SK-N-SH (cell line): ENCODE measurements around the gene GSTO1.

Experiments
- EZH2phosphoT487 ChIP-seq: fragments of 200-600 bp; sonication (generic); IDR thresholded peaks from 2 replicates; pipeline ENCODE4 v1.6.1; 2017; ENCODE audit warnings: low read depth, mixed run types, mild to moderate bottlenecking, antibody characterized with exemption, moderate library complexity, borderline replicate concordance
- FOXM1 ChIP-seq: IDR thresholded peaks from 2 replicates; pipeline ENCODE4 v1.4.0; 2012; ENCODE audit warnings: low read depth, mild to moderate bottlenecking
- GABPA ChIP-seq: IDR thresholded peaks from 2 replicates; pipeline ENCODE4 v1.4.0; 2012; ENCODE audit warnings: low read depth, mild to moderate bottlenecking
- JUND ChIP-seq: IDR thresholded peaks from 2 replicates; pipeline ENCODE4 v1.4.0; 2012
- TAF1 ChIP-seq: IDR thresholded peaks from 2 replicates; pipeline ENCODE4 v1.6.1; 2012; ENCODE audit warnings: low read depth, mild to moderate bottlenecking, low read length, moderate library complexity, borderline replicate concordance
- YY1 ChIP-seq: IDR thresholded peaks from 2 replicates; pipeline ENCODE4 v1.4.0; 2012; ENCODE audit warnings: low read depth, mild to moderate bottlenecking
- ZBTB33 ChIP-seq: IDR thresholded peaks from 2 replicates; pipeline ENCODE4 v1.4.0; 2012; ENCODE audit warnings: low read depth, borderline replicate concordance
- TF ChIP-seq, protein P1 (sequence below): fragments of 200-600 bp; sonication (generic); IDR thresholded peaks from 2 replicates; pipeline ENCODE4 v1.6.1; 2017; ENCODE audit warnings: antibody characterized with exemption, mild to moderate bottlenecking, moderate library complexity

GRCh38 chr10:104259456-104259855, 4.8 kb downstream of the GSTO1 start:
- no peak for TF ChIP-seq JUND
- TF ChIP-seq, protein P1, sequence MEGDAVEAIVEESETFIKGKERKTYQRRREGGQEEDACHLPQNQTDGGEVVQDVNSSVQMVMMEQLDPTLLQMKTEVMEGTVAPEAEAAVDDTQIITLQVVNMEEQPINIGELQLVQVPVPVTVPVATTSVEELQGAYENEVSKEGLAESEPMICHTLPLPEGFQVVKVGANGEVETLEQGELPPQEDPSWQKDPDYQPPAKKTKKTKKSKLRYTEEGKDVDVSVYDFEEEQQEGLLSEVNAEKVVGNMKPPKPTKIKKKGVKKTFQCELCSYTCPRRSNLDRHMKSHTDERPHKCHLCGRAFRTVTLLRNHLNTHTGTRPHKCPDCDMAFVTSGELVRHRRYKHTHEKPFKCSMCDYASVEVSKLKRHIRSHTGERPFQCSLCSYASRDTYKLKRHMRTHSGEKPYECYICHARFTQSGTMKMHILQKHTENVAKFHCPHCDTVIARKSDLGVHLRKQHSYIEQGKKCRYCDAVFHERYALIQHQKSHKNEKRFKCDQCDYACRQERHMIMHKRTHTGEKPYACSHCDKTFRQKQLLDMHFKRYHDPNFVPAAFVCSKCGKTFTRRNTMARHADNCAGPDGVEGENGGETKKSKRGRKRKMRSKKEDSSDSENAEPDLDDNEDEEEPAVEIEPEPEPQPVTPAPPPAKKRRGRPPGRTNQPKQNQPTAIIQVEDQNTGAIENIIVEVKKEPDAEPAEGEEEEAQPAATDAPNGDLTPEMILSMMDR, result no peak
- no peak for TF ChIP-seq YY1
- TF ChIP-seq GABPA, result no peak
- TF ChIP-seq TAF1, result no peak
- no peak for TF ChIP-seq ZBTB33
- TF ChIP-seq EZH2phosphoT487, result no peak
- no peak for TF ChIP-seq FOXM1
